ENCODE measurements around the gene ARHGAP4.

- TF ChIP-seq EZH2 (IDR thresholded peaks at IDR 0.05) (no peak), POLR2AphosphoS5 (IDR thresholded peaks at IDR 0.05; ENCODE audit: borderline replicate concordance, low read depth, low read length) (no peak), FOXP2 (optimal IDR thresholded peaks at IDR 0.05; ENCODE audit: control extremely low read depth, extremely low read length, insufficient read depth) (no peak)
Observed at GRCh38 chrX:153903238-153903980, 22.7 kb downstream of the ARHGAP4 start.
